GM23338 (cell line): ENCODE results near the gene MAP2K7.
A peak's percentile ranks its signal among the peaks of the same experiment; 100 is the strongest.

Experiments used
- CTCF ChIP-seq, 2 experiments: fragments of 200-600 bp in 1 of 2; sonication (generic) in 1 of 2; conservative IDR thresholded peaks; 2 replicates each; pipeline versions ENCODE4 v1.5.1 to v1.6.1; 2016 to 2017; ENCODE audit warnings: antibody characterized with exemption in 2 of 2, low read depth in 2 of 2, mild to moderate bottlenecking in 2 of 2, moderate library complexity in 1 of 2
- ETS1 ChIP-seq: IDR thresholded peaks from 2 replicates; pipeline ENCODE4 v1.6.1; 2016; ENCODE audit warnings: antibody characterized with exemption
- EZH2phosphoT487 ChIP-seq: fragments of 200-600 bp; sonication (generic); IDR thresholded peaks from one replicate; pipeline ENCODE4 v1.8.1; 2018; ENCODE audit warnings: antibody characterized with exemption; ENCODE audit not compliant: unreplicated experiment
- POLR2AphosphoS5 ChIP-seq: IDR thresholded peaks from 2 replicates; pipeline ENCODE4 v1.6.1; 2016; ENCODE audit warnings: antibody characterized with exemption, low read depth

- peak; percentile 23 to 31; a peak in 3 of 4 replicates for TF ChIP-seq CTCF (conservative IDR thresholded peaks at IDR 0.05; ENCODE audit: low read depth in 2 of 2)
- TF ChIP-seq ETS1, result no peak
- no peak for TF ChIP-seq EZH2phosphoT487
- 0 out of 2 replicates have a peak, but pooled peaks have one; percentile 11 for TF ChIP-seq POLR2AphosphoS5
These were observed 12.7 kb downstream of the MAP2K7 start for GRCh38 chr19:7916103-7916954.
